HEK293 (cell line): Measurements from ENCODE around the gene HAUS5.

Source experiments
- CTCF ChIA-PET: fragments of 350-600 bp; formaldehyde crosslinking; extraction: SDS; loops from one replicate; lab custom pipeline; 2021; ENCODE audit warnings: antibody characterized with exemption; lab: Yijun Ruan, JAX
- POLR2A ChIA-PET: fragments of 300-600 bp; formaldehyde crosslinking; extraction: SDS; loops from one replicate; lab custom pipeline; 2020; ENCODE audit warnings: antibody characterized with exemption, inconsistent platforms; lab: Yijun Ruan, JAX
- H3K27ac ChIP-seq: fragments of 200-500 bp; sonication (Bioruptor generic); 2 replicates; pipeline ENCODE4 v1.5.1; 2014; ENCODE audit warnings: low read depth, low read length, control low read depth, inconsistent platforms; ENCODE audit errors: extremely low read depth
- H3K36me3 ChIP-seq, 2 experiments: fragments of 200-500 bp in 1 of 2; sonication (Bioruptor generic) in 1 of 2; 1 replicate in 1 of 2; 2 replicates in 1 of 2; pipeline ENCODE4 v1.5.1; 2014 to 2017; ENCODE audit warnings: inconsistent platforms in 2 of 2, low read length in 2 of 2; ENCODE audit not compliant: control insufficient read depth in 2 of 2, insufficient read depth in 1 of 2
- H3K4me1 ChIP-seq: fragments of 200-500 bp; sonication (Bioruptor generic); 2 replicates; pipeline ENCODE4 v1.5.1; 2014; ENCODE audit warnings: mild to moderate bottlenecking, low read length, inconsistent platforms; ENCODE audit not compliant: control insufficient read depth, insufficient read depth
- H3K4me3 ChIP-seq: 2 replicates; pipeline ENCODE4 v1.5.1; 2011; ENCODE audit warnings: low read depth, mild to moderate bottlenecking, control low read depth, low read length, moderate library complexity
- H3K9me3 ChIP-seq: fragments of 200-500 bp; sonication (Bioruptor generic); 2 replicates; pipeline ENCODE4 v1.5.1; 2014; ENCODE audit warnings: low read depth, low read length, inconsistent platforms; ENCODE audit not compliant: control insufficient read depth, insufficient read depth
- CTCF ChIP-seq: fragments of 450-650 bp; formaldehyde crosslinking; IDR thresholded peaks from 2 replicates; pipeline ENCODE4 v1.5.1; 2016; ENCODE audit warnings: missing biosample characterization, missing genetic modification characterization
- IKZF3 ChIP-seq: fragments of 450-650 bp; IDR thresholded peaks from 2 replicates; pipeline ENCODE4 v1.5.0; 2018; ENCODE audit warnings: missing biosample characterization, mild to moderate bottlenecking, missing genetic modification characterization, moderate library complexity
- KLF8 ChIP-seq: fragments of 450-650 bp; formaldehyde crosslinking; IDR thresholded peaks from 2 replicates; pipeline ENCODE4 v1.5.1; 2016; ENCODE audit warnings: missing biosample characterization, missing genetic modification characterization
- OSR2 ChIP-seq: fragments of 450-650 bp; formaldehyde crosslinking; IDR thresholded peaks from 2 replicates; pipeline ENCODE4 v1.5.1; 2016; ENCODE audit warnings: missing biosample characterization, missing genetic modification characterization
- ZFHX2 ChIP-seq: fragments of 450-650 bp; formaldehyde crosslinking; conservative IDR thresholded peaks from 2 replicates; pipeline ENCODE4 v1.5.1; 2016; ENCODE audit warnings: missing biosample characterization, missing genetic modification characterization
- ZFP37 ChIP-seq: fragments of 450-650 bp; formaldehyde crosslinking; IDR thresholded peaks from 2 replicates; pipeline ENCODE4 v1.5.1; 2016; ENCODE audit warnings: missing biosample characterization, missing genetic modification characterization
- ZNF114 ChIP-seq: fragments of 450-650 bp; formaldehyde crosslinking; IDR thresholded peaks from 2 replicates; pipeline ENCODE4 v1.5.0; 2017; ENCODE audit warnings: missing biosample characterization, missing genetic modification characterization
- ZNF174 ChIP-seq: fragments of 450-650 bp; formaldehyde crosslinking; IDR thresholded peaks from 2 replicates; pipeline ENCODE4 v1.5.0; 2017; ENCODE audit warnings: missing biosample characterization, mild to moderate bottlenecking, missing genetic modification characterization
- ZNF202 ChIP-seq: fragments of 450-650 bp; formaldehyde crosslinking; IDR thresholded peaks from 2 replicates; pipeline ENCODE4 v1.5.1; 2016; ENCODE audit warnings: missing biosample characterization, missing genetic modification characterization, borderline replicate concordance
- ZNF302 ChIP-seq: fragments of 450-650 bp; formaldehyde crosslinking; IDR thresholded peaks from 2 replicates; pipeline ENCODE4 v1.5.1; 2016; ENCODE audit warnings: missing biosample characterization, missing genetic modification characterization, low read depth
- ZNF341 ChIP-seq: fragments of 450-650 bp; formaldehyde crosslinking; IDR thresholded peaks from 2 replicates; pipeline ENCODE4; 2016; ENCODE audit warnings: low read depth, missing biosample characterization, missing genetic modification characterization
- ZNF362 ChIP-seq: fragments of 450-650 bp; formaldehyde crosslinking; IDR thresholded peaks from 2 replicates; pipeline ENCODE4 v1.5.1; 2016; ENCODE audit warnings: missing biosample characterization, missing genetic modification characterization
- ZNF366 ChIP-seq: fragments of 450-650 bp; formaldehyde crosslinking; conservative IDR thresholded peaks from 2 replicates; pipeline ENCODE4 v1.5.1; 2016; ENCODE audit warnings: missing biosample characterization, missing genetic modification characterization
- ZNF426 ChIP-seq: fragments of 450-650 bp; formaldehyde crosslinking; IDR thresholded peaks from 2 replicates; pipeline ENCODE4 v1.5.1; 2017; ENCODE audit warnings: missing biosample characterization, missing genetic modification characterization, mild to moderate bottlenecking, inconsistent platforms, moderate library complexity
- ZNF449 ChIP-seq: fragments of 450-650 bp; formaldehyde crosslinking; IDR thresholded peaks from 2 replicates; pipeline ENCODE4 v1.5.1; 2017; ENCODE audit warnings: missing biosample characterization, mild to moderate bottlenecking, missing genetic modification characterization, moderate library complexity
- ZNF488 ChIP-seq: fragments of 450-650 bp; formaldehyde crosslinking; IDR thresholded peaks from 2 replicates; pipeline ENCODE4 v1.5.1; 2016; ENCODE audit warnings: missing biosample characterization, missing genetic modification characterization
- ZNF544 ChIP-seq: fragments of 450-650 bp; formaldehyde crosslinking; IDR thresholded peaks from 2 replicates; pipeline ENCODE4 v1.5.0; 2017; ENCODE audit warnings: missing biosample characterization, missing genetic modification characterization
- ZNF600 ChIP-seq: fragments of 450-650 bp; formaldehyde crosslinking; IDR thresholded peaks from 2 replicates; pipeline ENCODE4 v1.5.1; 2016; ENCODE audit warnings: missing biosample characterization, missing genetic modification characterization
- ZNF623 ChIP-seq: fragments of 450-650 bp; formaldehyde crosslinking; IDR thresholded peaks from 2 replicates; pipeline ENCODE4 v1.5.1; 2016; ENCODE audit warnings: missing biosample characterization, missing genetic modification characterization
- ZNF629 ChIP-seq: fragments of 450-650 bp; formaldehyde crosslinking; IDR thresholded peaks from 2 replicates; pipeline ENCODE4 v1.5.1; 2017; ENCODE audit warnings: missing biosample characterization, missing genetic modification characterization
- ZNF645 ChIP-seq: fragments of 450-650 bp; formaldehyde crosslinking; IDR thresholded peaks from 2 replicates; pipeline ENCODE4; 2016; ENCODE audit warnings: missing biosample characterization, missing genetic modification characterization
- ZNF660 ChIP-seq: fragments of 450-650 bp; IDR thresholded peaks from 2 replicates; pipeline ENCODE4 v1.5.1; 2018; ENCODE audit warnings: missing biosample characterization, mild to moderate bottlenecking, missing genetic modification characterization
- ZNF670 ChIP-seq: fragments of 450-650 bp; formaldehyde crosslinking; IDR thresholded peaks from 2 replicates; pipeline ENCODE4 v1.5.1; 2016; ENCODE audit warnings: missing biosample characterization, missing genetic modification characterization, low read depth
- ZNF704 ChIP-seq: fragments of 450-650 bp; formaldehyde crosslinking; IDR thresholded peaks from 2 replicates; pipeline ENCODE4 v1.5.1; 2016; ENCODE audit warnings: missing biosample characterization, missing genetic modification characterization
- ZNF837 ChIP-seq: fragments of 450-650 bp; formaldehyde crosslinking; IDR thresholded peaks from 2 replicates; pipeline ENCODE4 v1.5.1; 2016; ENCODE audit warnings: missing biosample characterization, missing genetic modification characterization

Gene HAUS5

GRCh38 chr19:35669974-35670373, 57.4 kb downstream of the HAUS5 start:
- Histone ChIP-seq H3K4me3 (no peak overlapping the region), H3K4me1 (peaks cover 6% of the 10 kb centered on the region), H3K9me3 (no peaks in the 10 kb centered on the region), H3K36me3 (no peaks in the 10 kb centered on the region; a peak in 1 of 3 replicates), H3K27ac (no peak overlapping the region)
- TF ChIP-seq ZNF302 (no peak), ZNF660 (tag by site-specific recombination) (no peak), ZNF114 (no peak), ZNF629 (tag by site-specific recombination) (no peak), ZFHX2 (no peak), ZNF704 (tag by site-specific recombination) (no peak), ZNF544 (no peak), ZNF366 (tag by site-specific recombination) (no peak), ZNF202 (no peak), IKZF3 (tag by site-specific recombination) (no peak), CTCF (no peak), ZNF670 (no peak), ZNF341 (tag by site-specific recombination) (peak; percentile 26; the same call in 1 of the 2 replicates), ZNF837 (no peak), KLF8 (tag by site-specific recombination) (no peak), ZNF645 (no peak), ZFP37 (no peak), ZNF426 (tag by site-specific recombination) (no peak), OSR2 (tag by site-specific recombination) (no peak), ZNF362 (tag by site-specific recombination) (no peak), ZNF488 (tag by site-specific recombination) (no peak), ZNF623 (0 out of 2 replicates have a peak, but pooled peaks have one; percentile 34), ZNF600 (tag by site-specific recombination) (peak; percentile 63; the same call in 1 of the 2 replicates), ZNF174 (no peak), ZNF449 (no peak)
- ChIA-PET POLR2A (interaction anchor here (0.6 to 2.5 kb wide), 3 partner anchors 10 to 143 kb away, joined by 4 to 11 read pairs (median 5); partner anchors contain the start of gene COX6B1), CTCF (interaction anchor here (0.6 to 1.6 kb wide), 3 partner anchors 12 to 33 kb away, joined by 3 to 6 read pairs (median 5); no protein-coding TSS in a partner anchor)
